DMS114 treated with DMSO at 0.1 percent for 48 hours (cell line): ENCODE data around the gene UBE2J1.

Source experiments
- DNase-seq: peaks from one replicate; lab custom pipeline; 2025; ENCODE audit not compliant: unreplicated experiment; lab: John Stamatoyannopoulos, UW

UBE2J1 gene

DNA sequence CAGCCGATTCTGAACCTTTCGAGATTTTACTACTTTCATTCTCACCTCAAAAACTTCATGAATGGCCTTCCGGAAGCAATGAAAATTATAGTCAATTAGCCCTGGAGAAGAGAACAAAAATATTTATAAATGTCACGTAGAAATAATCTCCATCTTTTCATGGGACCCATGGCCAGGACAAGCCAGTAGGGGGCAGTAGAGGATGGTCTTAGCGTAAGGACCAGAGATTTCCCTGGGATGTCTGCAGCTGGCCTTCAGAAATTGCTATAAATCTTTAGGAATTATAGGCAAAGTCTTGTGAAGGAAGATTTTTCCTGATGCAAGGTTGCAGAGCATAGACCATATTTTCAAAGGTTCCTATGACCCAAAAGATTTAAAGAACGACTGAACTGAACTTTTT lies 15.6 kb upstream of the UBE2J1 start:
- peak; percentile 7 for DNase-seq

DNA sequence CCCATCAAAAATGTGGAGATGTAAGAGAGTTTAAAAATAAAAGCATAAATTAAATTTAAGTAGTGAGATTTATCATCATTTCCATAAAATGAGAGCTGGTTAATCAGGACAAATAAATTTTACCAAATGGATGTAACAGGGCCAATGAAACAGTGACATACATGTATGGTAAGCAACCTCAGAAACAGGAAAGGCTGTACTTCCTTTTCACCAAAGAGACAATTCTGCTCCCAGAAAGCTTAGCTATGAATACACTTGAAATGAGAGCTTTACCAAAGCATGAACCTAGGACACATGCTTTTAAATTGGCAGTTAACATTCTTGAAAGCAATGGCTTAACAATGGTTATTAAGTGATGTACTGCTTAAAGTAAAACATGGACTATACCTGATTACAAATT lies 12.1 kb upstream of the UBE2J1 start:
- DNase-seq: no peak

DNA sequence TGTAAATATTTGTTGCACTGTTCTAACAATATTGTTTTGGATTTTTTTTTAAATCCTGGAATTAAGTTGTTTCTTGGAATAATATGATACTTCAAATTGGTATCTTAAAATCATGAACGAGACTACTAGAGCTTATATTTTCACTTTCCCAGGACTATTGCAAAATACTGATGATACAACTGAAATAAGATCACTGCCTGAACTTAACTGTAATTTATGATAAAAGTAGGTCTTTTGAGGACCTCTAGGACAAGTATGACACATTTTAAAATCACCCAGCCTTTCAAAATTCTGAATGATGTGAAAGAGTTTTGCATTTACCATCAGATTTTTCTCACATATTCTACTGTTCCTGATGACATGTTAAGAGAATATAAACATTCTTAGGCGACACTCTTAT lies 8.6 kb upstream of the UBE2J1 start:
- no peak for DNase-seq

DNA sequence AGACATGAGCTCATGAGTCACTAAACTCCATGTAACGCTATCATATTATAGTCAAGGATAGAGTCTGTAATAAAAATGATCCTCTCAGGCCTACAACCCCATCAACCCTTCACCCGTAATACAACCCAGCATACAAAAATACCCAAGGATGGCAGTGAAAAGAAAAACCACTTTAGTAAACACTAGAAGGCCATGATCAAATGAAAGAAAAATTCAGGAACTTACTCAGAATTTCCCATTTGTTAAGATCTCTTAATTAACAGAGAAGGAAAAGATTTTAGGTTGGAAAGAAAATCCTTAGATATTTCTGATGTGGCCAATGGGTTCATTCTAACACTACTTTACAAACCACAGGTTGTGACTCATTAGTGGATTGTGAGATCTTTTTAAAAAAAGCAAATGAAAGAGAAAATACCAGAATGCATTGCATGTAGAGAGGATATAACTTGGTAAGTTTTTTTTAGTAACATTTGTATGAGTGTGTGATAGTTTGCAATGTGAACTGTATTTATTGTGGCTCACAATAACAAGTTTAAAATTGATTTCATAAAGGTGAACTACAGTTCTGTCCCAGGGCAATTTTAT lies 8.0 kb upstream of the UBE2J1 start:
- DNase-seq: no peak

DNA sequence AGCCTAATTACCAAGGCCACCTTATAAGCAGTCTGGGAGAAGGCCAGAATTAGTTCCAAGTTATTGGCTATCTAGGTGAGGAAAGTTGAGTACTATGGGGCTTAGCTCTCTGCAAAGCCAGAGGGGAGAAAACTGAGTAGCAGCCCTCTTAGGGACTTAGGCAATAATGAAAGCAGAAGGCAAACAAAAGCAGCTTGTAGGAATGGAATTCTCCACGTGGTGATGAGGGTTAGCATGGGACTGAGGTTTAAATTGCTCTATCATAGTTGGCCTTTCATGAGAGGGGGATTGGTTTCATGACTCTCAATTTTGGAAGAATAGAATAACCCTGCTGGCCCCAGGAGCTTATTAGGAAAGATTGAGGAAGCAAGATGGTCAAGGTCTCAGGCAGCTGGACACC lies 7.0 kb upstream of the UBE2J1 start:
- DNase-seq: no peak

DNA sequence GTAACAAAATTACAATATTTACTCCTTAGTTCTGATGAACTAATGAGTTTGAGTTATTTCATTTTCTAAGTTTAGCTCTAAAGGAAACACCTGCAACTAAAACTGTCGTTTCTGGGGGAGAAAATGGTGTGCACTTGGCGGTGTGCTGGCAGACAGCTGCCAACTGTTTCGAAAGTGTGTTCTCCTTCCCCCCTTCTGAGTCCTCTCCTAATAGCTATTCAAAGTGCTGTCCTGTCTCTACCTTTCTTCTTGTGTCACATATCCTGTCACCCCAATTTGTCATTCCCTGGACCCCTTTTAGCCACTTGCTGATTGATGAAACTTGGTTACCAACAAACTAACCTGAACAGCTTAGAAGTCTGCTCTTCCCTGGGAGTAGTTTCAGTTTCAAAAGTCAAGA lies 4.9 kb upstream of the UBE2J1 start:
- DNase-seq: no peak

DNA sequence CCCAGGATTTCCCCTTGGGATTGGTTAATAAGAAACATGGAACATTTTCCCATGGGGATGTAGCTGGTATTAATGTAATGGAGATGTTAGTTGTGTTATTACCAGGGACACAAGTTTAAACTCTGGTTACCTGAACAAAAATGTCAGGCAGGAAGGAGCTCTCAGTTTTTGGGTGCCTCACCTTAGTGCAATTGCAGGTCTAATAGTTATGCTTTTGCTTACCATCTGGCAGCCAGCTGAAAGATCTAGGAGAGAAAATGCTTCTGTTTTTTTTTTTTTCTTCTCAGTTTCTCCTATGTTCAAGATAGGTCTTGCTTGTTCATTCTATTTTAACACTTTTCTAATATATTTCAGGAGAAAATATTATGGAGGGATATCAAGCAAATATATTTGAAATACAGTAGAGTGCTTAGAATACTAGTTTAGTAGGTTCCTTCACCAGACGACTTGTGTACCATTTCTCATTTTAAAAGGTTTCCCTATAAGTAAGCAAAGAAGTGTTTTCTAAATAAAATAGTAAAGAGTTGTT lies 4.2 kb upstream of the UBE2J1 start:
- DNase-seq: no peak

DNA sequence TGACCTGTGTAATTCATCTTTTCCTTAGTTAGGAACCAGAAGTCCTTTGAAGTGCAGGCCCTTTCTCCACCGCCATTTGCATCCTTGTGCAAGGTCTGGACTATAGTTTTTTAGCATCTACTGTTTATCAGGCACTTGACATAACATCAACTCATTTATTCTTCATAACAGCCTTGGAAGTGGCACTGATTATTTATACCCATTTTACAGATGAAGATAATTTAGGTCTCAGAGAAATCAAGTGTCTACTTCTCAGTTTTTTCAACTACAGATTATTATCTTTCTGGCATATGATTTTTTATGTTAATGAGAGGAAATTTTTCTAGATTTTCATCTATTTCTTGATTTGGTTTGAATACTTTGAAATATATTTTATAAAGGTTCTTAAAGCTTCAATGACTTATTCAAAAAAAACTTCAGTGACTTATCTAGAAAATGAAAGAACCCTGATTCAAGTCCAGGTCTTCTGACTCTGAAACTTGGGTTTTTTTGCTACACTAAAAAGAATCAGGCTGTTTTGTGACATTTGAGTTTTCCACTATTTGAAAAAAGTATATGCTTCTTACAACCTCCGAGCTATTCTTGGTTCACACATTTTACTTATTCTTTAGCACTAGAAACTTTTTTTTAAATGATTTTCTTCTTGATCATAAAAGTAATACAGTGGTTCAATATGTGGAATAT lies 3.1 kb upstream of the UBE2J1 start:
- no peak for DNase-seq

DNA sequence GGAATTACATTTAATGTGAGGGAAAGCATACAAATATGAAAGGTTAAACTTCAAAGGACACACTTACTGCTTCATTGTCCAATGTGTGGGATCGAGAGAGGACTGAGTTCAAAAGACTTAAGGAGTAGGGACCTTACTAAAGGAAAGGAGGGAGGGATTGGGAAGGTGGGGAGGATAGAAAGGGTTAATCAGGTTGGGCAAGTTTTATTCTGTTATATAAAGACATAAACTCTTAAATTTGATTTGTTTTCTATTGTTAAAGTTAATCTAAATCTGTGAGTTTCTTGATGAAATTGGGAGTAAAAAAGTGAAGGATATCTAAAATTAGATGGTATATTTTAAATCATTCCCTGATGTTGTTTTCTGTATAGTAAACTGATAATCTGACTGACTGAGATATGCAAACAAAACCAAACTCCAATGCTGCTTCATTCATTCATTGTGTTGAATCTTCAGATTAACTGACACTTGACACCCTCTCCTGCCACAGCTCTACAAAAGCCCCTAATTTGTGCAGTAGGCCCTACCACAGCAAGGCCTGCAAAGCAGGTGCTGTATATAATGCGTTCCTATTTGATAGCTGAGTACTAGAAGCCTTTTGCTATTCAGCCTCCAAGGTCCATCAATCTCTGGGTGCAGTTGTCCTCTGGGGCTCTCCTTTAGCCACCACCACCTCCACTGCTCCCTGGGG lies 1.3 kb upstream of the UBE2J1 start:
- DNase-seq: no peak

DNA sequence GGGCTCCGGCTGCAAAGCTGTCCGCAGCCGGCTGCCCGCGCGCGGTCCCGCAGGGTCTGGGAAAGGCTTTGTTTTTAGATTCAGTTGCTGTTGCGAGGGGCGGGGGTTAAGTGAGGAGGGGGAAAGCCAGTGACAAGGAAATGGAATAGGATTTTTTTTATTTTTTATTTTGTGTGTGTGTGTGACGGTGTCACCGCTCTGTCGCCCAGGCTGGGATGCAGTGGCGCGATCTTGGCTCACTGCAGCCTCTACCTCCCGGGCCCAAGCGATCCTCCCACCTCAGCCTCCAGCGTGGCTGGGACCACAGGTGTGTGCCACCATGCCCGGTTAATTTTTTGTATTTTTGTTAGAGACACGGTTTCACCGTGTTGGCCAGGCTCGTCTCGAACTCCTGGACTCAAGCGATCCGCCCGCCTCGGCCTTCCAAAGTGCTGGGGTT lies 615 bp upstream of the UBE2J1 start:
- no peak for DNase-seq

DNA sequence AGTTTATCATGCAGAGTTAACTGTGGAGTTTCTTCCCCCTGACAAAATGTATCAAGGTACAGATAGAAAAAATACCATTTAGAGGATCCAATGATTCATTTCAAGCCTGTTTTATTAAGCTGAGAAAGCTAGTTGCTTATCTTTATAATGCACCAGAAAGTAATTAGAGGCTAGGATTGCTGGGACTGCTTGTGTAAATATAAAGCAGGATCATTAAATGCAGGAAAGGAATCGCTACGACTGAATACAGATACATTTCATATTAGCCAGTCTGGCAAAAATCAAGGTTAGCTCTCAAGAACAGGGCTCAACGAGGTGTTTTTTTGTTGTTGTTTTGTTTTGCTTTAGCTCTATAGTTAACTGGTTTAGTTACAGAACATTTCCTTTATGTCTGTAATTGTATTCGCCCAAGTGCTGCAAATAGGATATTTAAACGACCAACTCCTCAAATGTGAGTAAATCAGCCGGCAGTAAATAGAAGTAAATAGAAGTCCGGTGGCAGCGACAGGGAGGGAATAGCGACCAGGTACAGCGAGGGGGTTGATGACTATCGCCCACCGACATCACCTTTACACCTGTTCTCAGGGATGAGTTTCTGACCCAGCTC lies 748 bp downstream of the UBE2J1 start:
- no peak for DNase-seq

DNA sequence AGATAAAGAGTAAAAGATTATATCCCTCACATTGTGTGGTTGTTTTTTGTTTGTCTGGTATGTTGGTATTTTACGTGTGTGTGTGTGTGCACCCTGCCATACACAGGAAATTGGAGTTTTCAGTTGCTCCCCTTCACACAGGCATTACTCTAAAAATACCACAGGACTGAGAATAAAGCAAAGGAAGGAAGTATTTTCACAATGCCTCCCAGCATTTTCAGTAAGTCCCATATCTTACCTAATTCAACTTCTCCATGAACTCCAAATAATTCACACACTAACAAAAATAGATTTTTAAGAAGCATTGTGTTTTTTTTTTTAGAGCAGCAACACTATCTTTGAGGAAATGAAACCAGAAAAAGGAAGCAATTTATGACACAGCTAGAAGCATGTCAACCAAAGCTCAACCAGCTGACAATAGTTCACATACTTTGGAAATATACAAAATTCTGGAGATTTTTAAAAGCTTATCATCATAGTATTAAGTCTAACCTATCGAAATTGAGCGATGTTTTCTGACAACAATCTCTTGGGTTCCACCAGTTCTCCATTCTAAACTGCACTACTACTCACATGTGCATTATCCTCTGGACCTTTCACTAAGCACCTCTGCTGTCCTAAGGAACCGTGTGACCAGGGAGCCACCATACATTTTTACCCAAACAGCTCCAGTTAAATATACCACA lies 2.1 kb downstream of the UBE2J1 start:
- DNase-seq: no peak

DNA sequence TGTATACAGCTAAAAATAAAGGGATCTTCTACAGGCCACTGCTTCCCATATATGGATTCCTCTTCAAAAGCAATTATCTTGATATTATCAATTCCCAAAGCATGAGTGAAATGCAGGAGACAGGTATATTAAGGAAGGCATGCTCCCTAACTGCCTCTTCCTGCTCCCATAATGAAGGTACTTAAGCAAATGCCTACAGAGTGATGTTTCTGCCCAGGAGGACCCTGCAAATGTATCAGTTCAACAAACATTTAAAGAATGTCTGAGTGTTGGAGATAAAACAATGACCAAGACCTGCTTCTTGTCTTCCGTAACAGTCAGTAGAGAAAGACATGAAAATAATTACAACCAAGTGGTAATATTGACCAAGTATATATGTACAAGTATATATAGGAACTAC lies 4.2 kb downstream of the UBE2J1 start:
- no peak for DNase-seq

DNA sequence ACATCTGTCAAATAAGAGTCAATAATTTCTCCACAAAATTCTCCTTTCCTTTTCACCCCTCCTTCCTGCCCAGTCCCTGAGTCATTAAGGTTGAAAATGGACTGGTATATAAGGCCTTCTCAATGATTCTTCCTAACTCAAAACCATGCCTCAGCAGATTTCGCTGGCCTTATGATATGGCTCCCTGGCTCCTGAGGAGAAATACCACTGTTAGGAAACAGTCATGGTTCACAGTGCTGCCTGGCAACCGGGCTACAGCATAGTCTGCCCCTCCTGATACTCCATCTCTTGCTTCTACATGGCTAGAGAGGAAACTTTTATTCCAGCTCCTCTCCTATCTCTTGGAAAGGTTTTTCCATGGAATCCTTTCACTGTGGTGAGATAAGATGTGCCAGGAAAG lies 4.7 kb downstream of the UBE2J1 start:
- DNase-seq: no peak

DNA sequence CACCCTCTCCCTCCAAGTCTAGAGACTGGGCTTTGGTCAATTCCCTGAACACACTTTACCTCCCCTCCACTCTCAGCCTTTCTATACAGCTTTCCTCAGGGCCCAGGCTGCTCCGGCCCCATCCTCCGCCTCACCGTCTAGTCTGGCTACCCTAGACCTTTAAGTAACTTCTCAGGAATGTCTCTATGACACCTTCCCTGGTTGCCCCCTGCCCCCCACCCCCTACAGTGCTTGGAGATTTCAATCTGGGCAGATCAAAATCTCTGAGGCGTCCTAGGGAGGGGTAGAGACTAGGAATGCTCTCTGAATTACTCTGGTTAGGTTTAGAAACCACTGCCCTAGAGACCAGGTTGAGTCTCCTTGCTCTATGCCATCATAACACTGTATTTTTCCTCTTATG lies 6.1 kb downstream of the UBE2J1 start:
- no peak for DNase-seq

DNA sequence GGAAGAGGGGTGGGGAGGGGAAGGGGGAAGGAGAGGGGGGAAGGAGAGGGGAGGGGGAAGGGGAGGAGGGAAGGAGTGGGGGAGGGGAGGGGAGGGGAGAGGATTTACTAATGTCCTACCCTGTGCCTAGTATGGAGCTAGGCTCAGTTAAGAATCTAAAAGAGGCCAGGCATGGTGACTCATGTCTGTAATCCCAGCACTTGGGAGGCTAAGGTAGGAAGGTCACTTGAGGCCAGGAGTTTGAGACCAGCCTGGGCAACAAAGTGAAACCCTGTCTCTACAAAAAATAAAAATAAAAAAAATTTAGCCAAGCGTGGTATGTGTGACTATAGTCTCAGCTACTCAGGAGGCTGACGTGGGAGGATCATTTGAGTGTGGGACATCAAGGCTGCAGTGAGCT lies 13.0 kb downstream of the UBE2J1 start:
- DNase-seq: no peak

DNA sequence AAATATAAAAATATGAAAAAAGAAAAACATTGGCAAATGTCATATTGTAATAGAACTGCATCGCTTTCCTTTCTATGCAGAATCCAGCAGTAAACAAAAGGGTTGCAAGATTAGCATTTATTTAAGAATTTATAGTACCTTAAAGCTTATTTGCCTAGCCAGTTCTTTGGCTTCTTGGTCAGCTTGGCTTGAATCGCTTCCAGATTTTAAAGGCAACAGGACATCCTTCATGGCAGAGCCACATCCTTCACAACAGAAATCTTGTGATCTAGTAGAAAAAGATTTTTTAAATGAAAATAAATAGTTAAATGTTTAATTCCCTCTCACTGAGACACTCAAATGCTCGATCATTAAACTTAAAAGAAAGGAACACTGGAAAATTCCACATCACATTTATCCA lies 17.4 kb downstream of the UBE2J1 start:
- no peak for DNase-seq

DNA sequence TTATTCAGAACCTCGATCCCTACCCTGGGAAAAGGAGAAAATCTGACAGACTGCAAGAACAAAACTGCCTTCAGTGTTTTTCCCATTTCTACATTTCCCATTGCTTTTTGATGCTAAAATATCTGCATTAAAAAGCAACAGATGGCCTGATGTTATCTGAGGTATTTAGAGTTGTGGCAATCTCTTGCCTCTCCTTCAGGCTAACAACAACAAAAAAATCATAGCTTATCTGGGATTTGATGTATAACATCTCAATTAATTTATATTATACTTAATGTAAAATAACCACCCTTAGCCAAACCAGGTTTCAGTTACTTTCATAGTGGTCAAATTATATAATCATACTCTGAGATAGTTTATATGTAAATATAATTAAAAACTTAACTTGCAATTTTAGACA lies 21.6 kb downstream of the UBE2J1 start:
- DNase-seq: no peak

DNA sequence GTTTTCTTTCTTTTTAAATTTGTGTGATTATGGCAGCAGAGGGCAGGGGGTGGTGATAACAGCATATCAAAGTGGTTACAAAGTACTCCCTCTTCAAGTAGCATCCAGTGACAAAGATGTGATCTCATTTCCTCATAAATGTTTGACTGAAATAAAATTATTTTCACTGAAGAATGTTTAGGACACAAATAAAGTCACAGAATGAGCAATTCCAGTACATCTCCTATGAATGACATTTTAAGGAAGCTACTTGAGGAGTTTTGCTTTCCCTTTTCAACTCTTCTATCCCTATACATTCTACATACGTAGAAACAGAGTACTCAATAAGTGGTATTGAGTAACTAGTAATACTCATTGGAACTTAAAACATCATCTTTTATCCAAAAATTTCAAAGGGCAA lies 23.5 kb downstream of the UBE2J1 start:
- no peak for DNase-seq

DNA sequence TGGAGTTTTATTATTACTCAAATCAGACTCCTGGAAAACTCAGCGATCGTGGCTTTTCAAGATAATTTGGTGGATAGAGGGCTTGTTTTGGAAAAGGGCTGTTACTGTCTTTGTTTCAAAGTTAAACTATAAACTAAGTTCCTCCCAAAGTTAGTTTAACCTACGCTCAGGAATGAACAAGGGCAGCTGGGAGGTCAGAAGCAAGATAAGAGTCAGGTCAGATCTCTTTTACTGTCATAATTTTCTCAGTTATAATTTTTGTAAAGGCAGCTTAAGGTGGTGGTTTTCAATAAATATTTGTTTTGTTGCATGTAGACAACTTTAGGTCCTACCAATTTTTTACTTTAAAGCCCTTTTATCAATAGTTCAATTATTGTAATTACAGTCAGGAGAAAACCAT lies 28.2 kb downstream of the UBE2J1 start:
- no peak for DNase-seq

DNA sequence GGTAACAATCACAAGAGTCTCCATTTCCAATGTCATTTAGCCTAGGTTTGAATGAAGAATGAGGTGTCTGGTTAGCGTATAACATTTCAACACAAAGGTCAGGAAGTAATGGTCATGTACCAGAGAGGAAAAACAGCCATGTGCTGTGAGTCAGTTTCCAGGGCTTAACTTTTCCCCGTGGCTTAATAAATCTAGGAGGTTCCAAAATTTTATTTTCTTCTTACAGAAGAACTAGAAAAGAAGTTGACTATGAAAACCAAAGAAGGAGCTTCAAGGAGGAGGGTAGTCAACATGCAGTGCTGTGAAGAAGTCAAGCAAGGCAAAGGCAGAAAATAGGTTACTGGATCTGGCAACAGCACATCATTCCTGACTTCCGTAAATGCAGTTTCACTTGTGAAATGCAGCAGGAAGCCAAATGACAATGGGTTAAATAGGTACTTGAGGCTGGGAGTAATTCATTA lies 29.0 kb downstream of the UBE2J1 start:
- no peak for DNase-seq
